ENCODE data around the gene MIGA2.

GRCh38 chr9:129031514-129031913, 4.9 kb upstream of the MIGA2 start:
- no peak for TF ChIP-seq CTCF (IDR thresholded peaks at IDR 0.05)
- no peak for TF ChIP-seq ZFX (IDR thresholded peaks at IDR 0.05; ENCODE audit: borderline replicate concordance)

Measured in 22Rv1 (cell line).